Measurements from ENCODE around the gene MBD5. TPM values are rescaled to one million over a fixed set of nuclear protein-coding genes. Genes with fewer than 3 reads are reported as not detected.

The MBD5 gene
- total and polyA plus RNA-seq, 11 donors, result 6.8 to 44.4 (median 24.9) TPM

Other genes with a start within 250 kb of the MBD5 start
- gene ACVR2A, start 176.1 kb upstream of the MBD5 start, total RNA-seq, result 10 to 100 TPM in 6 of 9 donors, 1 to 10 TPM in 3; 7.8 to 13.4 (median 11.4) TPM
- gene ACVR2A, start 176.1 kb upstream of the MBD5 start, polyA plus RNA-seq, result 1 to 10 TPM; 2.6 to 3.3 TPM
- gene ORC4, start 354 bp upstream of the MBD5 start, total RNA-seq, result 10 to 100 TPM; 33.4 to 64.7 (median 44.1) TPM
- 10 to 100 TPM in 1 of 2 donors, 1 to 10 TPM in 1; 7.5 to 29.5 TPM for gene ORC4, start 354 bp upstream of the MBD5 start, polyA plus RNA-seq